ENCODE data around the gene RHOB. TPM values are rescaled to one million over a fixed set of nuclear protein-coding genes. Genes with fewer than 3 reads are reported as not detected.

RHOB gene
- polyA plus RNA-seq, 1 donor from 2014 or later = 205 TPM

DNA sequence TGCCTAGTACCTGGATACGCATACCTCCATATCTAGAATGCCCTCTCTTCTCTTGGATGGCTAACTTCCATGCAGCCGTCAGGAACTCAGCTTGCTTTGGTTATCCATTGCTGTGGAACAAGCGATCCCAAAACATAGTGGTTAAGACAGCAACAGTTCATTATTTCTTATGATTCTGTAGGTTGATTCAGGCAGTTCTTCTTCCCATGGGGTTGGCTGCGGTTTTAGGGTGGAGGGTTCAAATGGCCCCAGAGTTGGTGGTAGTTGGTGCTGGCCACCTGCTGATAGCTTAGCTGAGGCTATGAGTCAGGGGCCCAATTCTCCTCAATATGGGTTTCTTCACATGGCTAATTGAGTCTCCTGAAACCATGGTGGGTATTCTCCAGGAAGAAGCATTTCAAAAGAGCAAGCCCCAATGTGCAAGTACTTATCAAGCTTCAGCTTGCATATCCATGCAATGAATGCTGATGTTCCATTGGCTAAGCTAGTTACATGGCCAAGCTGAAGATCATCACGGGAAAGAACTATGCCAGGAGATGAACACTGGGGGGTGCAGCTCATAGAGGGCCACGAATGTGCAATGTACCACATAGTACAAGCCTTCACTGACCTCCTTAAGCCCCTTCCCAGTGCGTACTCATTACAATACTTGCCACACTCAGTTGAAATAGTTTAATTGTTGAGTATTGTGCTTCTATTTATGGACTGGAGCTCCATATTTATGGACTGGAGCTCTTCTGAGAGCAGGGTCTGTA lies 10.0 kb upstream of the RHOB start:
- no peaks in the 10 kb centered on the region for H4K20me1 ChIP-seq (ENCODE audit: insufficient read depth)
- TF ChIP-seq EP300 (conservative IDR thresholded peaks at IDR 0.05; ENCODE audit: poor library complexity, severe bottlenecking) (no peak), EZH2 (IDR thresholded peaks at IDR 0.05; ENCODE audit: borderline replicate concordance, insufficient read depth, low read length, poor library complexity, severe bottlenecking) (no peak), POLR2AphosphoS5 (IDR thresholded peaks at IDR 0.05) (no peak), SMC3 (conservative IDR thresholded peaks at IDR 0.05; ENCODE audit: poor library complexity) (no peak), MXI1 (conservative IDR thresholded peaks at IDR 0.05; ENCODE audit: poor library complexity, severe bottlenecking) (no peak)
- TF ChIP-seq, protein P1, sequence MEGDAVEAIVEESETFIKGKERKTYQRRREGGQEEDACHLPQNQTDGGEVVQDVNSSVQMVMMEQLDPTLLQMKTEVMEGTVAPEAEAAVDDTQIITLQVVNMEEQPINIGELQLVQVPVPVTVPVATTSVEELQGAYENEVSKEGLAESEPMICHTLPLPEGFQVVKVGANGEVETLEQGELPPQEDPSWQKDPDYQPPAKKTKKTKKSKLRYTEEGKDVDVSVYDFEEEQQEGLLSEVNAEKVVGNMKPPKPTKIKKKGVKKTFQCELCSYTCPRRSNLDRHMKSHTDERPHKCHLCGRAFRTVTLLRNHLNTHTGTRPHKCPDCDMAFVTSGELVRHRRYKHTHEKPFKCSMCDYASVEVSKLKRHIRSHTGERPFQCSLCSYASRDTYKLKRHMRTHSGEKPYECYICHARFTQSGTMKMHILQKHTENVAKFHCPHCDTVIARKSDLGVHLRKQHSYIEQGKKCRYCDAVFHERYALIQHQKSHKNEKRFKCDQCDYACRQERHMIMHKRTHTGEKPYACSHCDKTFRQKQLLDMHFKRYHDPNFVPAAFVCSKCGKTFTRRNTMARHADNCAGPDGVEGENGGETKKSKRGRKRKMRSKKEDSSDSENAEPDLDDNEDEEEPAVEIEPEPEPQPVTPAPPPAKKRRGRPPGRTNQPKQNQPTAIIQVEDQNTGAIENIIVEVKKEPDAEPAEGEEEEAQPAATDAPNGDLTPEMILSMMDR (IDR thresholded peaks at IDR 0.05; ENCODE audit: poor library complexity, severe bottlenecking) = no peak
- no peak overlapping the region for H3K27ac ChIP-seq (ENCODE audit: low read length)
- no peaks in the 10 kb centered on the region for H3K9me2 ChIP-seq (ENCODE audit: insufficient read depth, low read length)
- no peak overlapping the region for H2AFZ ChIP-seq (ENCODE audit: low read depth, low read length)
- H3K4me3 ChIP-seq (ENCODE audit: low read length) = no peak overlapping the region
- no peak overlapping the region for H3K4me2 ChIP-seq (ENCODE audit: low read length)
- H3F3A ChIP-seq (ENCODE audit: insufficient read depth, low read length, poor library complexity, severe bottlenecking) = no peaks in the 10 kb centered on the region
- H3K27me3 ChIP-seq (ENCODE audit: insufficient read depth, low read depth, low read length) = no peaks in the 10 kb centered on the region
- no peaks in the 10 kb centered on the region for H3K79me2 ChIP-seq (replicated peaks; ENCODE audit: insufficient read depth, low read length)
- no peaks in the 10 kb centered on the region for H3K36me3 ChIP-seq (ENCODE audit: insufficient read depth, low read length)
- no peak overlapping the region for H3K9ac ChIP-seq (ENCODE audit: low read length)
- no peaks in the 10 kb centered on the region for H3K9me3 ChIP-seq (ENCODE audit: low read length)

DNA sequence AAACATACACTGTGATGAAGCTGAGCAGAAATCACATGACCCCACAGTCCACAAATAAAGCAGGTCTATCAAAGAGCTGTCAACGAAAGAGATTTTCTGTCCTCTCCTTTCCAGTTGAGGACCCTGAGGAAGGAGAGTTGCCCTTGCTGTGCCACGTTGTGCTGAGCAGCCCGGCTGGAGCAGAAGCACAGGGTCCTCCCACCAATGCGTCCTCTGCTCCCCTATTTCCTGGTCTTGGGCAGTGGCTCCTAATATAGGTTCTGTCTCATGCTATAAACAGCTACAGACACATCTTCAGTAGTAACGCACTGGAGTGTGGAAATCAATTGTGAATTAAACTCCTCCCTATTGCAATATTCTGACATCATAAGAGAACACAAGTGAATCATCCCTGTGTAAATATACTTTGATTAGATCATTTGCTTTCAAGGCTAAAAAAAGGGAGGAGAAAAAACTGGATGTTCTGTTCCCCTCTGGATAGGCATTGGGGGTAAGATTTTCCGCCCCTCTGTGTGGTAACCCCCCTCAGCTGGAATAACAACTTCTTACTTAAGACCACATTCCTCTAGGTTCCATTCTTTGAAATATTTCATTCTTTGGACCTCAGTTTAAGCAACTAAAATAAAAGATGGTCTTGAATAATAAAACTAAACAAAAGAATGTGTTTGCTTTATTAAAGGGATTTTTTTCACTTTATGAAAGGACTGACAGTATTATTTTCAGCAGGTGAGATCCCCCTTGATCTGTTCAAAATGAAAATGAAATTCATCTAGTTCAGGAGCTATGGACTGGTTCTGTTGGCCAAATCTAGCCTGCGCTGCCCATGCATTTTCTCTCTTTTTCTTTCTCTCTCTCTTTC lies 8.3 kb upstream of the RHOB start:
- Histone ChIP-seq H3K36me3 (ENCODE audit: insufficient read depth, low read length) (no peaks in the 10 kb centered on the region), H3K4me2 (ENCODE audit: low read length) (no peak overlapping the region), H3K9me2 (ENCODE audit: insufficient read depth, low read length) (no peaks in the 10 kb centered on the region), H3K9ac (ENCODE audit: low read length) (no peak overlapping the region), H4K20me1 (ENCODE audit: insufficient read depth) (no peaks in the 10 kb centered on the region), H3K27ac (ENCODE audit: low read length) (no peak overlapping the region), H3K27me3 (ENCODE audit: insufficient read depth, low read depth, low read length) (no peaks in the 10 kb centered on the region), H3K4me3 (ENCODE audit: low read length) (no peak overlapping the region), H3F3A (ENCODE audit: insufficient read depth, low read length, poor library complexity, severe bottlenecking) (no peaks in the 10 kb centered on the region), H3K9me3 (ENCODE audit: low read length) (no peaks in the 10 kb centered on the region), H2AFZ (ENCODE audit: low read depth, low read length) (no peak overlapping the region), H3K79me2 (replicated peaks; ENCODE audit: insufficient read depth, low read length) (no peaks in the 10 kb centered on the region)
- no peak for TF ChIP-seq POLR2AphosphoS5 (IDR thresholded peaks at IDR 0.05)
- TF ChIP-seq, protein P1 (IDR thresholded peaks at IDR 0.05; ENCODE audit: poor library complexity, severe bottlenecking) = no peak
- no peak for TF ChIP-seq RAD21 (conservative IDR thresholded peaks at IDR 0.05)
- TF ChIP-seq EZH2 (IDR thresholded peaks at IDR 0.05; ENCODE audit: borderline replicate concordance, insufficient read depth, low read length, poor library complexity, severe bottlenecking) = no peak
- TF ChIP-seq MXI1 (conservative IDR thresholded peaks at IDR 0.05; ENCODE audit: poor library complexity, severe bottlenecking) = no peak
- TF ChIP-seq SMC3 (conservative IDR thresholded peaks at IDR 0.05; ENCODE audit: poor library complexity) = no peak
- TF ChIP-seq EP300 (conservative IDR thresholded peaks at IDR 0.05; ENCODE audit: poor library complexity, severe bottlenecking) = no peak
- TF ChIP-seq, protein P2, sequence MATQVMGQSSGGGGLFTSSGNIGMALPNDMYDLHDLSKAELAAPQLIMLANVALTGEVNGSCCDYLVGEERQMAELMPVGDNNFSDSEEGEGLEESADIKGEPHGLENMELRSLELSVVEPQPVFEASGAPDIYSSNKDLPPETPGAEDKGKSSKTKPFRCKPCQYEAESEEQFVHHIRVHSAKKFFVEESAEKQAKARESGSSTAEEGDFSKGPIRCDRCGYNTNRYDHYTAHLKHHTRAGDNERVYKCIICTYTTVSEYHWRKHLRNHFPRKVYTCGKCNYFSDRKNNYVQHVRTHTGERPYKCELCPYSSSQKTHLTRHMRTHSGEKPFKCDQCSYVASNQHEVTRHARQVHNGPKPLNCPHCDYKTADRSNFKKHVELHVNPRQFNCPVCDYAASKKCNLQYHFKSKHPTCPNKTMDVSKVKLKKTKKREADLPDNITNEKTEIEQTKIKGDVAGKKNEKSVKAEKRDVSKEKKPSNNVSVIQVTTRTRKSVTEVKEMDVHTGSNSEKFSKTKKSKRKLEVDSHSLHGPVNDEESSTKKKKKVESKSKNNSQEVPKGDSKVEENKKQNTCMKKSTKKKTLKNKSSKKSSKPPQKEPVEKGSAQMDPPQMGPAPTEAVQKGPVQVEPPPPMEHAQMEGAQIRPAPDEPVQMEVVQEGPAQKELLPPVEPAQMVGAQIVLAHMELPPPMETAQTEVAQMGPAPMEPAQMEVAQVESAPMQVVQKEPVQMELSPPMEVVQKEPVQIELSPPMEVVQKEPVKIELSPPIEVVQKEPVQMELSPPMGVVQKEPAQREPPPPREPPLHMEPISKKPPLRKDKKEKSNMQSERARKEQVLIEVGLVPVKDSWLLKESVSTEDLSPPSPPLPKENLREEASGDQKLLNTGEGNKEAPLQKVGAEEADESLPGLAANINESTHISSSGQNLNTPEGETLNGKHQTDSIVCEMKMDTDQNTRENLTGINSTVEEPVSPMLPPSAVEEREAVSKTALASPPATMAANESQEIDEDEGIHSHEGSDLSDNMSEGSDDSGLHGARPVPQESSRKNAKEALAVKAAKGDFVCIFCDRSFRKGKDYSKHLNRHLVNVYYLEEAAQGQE (IDR thresholded peaks at IDR 0.05; ENCODE audit: borderline replicate concordance) = no peak
- no peak for TF ChIP-seq TAF1 (IDR thresholded peaks at IDR 0.05; ENCODE audit: low read depth)
